HEK293 (cell line): ENCODE measurements around the gene ARF5.

Experiments used
- KLF10 ChIP-seq: fragments of 450-650 bp; IDR thresholded peaks from 2 replicates; pipeline ENCODE4 v1.5.1; 2018; ENCODE audit warnings: missing biosample characterization, mild to moderate bottlenecking, missing genetic modification characterization
- MZF1 ChIP-seq: fragments of 450-650 bp; formaldehyde crosslinking; IDR thresholded peaks from 2 replicates; pipeline ENCODE4 v1.5.1; 2017; ENCODE audit warnings: missing biosample characterization, missing genetic modification characterization, borderline replicate concordance
- PBX3 ChIP-seq: sonication (generic); formaldehyde crosslinking; IDR thresholded peaks from 2 replicates; pipeline ENCODE4 v1.8.1; 2022; ENCODE audit warnings: mild to moderate bottlenecking, moderate library complexity, missing genetic modification reagents

DNA sequence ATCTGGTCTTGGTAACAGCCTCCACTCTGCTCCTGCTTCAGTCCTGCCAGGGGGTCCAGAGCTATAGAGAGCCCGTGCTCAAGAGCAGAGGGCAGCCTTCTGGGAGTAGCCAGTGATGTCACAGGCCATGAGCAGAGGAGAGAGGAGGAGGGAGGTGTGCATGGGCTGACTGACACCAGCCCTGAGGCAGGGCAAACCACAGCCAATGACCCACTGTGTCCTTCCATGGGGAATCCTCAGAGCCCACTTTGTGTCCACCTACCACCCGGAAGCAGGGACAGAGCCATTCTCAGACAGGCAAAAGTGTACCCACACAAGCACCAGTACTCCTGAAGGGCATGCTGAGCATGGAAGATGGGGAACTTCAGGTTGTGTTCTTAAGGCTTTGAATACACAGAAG is 29.8 kb downstream of the ARF5 start, which contains the start of gene PAX4:
- no peak for TF ChIP-seq KLF10 (tag by site-specific recombination)
- TF ChIP-seq MZF1 (tag by site-specific recombination): no peak
- TF ChIP-seq PBX3: no peak
